ENCODE data around the gene PCK1.

DNA sequence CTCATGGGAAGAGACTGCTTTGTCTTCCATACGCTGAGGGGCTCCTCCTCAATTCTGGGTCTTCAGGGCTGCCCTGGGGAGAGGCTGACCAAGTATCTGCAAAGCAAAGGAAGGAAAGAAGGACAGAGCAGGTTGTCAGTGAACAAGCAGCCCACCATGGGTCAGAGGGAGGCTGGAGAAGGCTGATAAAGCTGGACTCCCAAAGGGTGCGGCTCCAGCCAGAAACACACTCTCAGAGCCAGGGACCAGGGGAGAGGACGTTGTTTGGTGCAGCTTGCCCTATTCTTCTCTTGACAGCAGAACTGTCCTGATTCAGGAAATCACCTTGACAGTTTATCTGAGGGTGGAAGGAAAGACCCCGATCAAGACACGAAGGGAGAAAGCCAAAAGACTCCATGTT is 25.6 kb upstream of the PCK1 start:
- TF ChIP-seq, protein P1, sequence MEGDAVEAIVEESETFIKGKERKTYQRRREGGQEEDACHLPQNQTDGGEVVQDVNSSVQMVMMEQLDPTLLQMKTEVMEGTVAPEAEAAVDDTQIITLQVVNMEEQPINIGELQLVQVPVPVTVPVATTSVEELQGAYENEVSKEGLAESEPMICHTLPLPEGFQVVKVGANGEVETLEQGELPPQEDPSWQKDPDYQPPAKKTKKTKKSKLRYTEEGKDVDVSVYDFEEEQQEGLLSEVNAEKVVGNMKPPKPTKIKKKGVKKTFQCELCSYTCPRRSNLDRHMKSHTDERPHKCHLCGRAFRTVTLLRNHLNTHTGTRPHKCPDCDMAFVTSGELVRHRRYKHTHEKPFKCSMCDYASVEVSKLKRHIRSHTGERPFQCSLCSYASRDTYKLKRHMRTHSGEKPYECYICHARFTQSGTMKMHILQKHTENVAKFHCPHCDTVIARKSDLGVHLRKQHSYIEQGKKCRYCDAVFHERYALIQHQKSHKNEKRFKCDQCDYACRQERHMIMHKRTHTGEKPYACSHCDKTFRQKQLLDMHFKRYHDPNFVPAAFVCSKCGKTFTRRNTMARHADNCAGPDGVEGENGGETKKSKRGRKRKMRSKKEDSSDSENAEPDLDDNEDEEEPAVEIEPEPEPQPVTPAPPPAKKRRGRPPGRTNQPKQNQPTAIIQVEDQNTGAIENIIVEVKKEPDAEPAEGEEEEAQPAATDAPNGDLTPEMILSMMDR (IDR thresholded peaks at IDR 0.05): no peak
- TF ChIP-seq POLR2A (IDR thresholded peaks at IDR 0.05) (no peak), EP300 (IDR thresholded peaks at IDR 0.05) (no peak)

Measured in tibial nerve (tissue), 4 donors.